ENCODE results near the gene PDGFD. TPM values are rescaled to one million over a fixed set of nuclear protein-coding genes. Genes with fewer than 3 reads are reported as not detected.

The PDGFD gene
- total RNA-seq, result 1 to 10 TPM; 2.4 to 6.4 TPM
- long read RNA-seq, full-length matches to known transcripts, result 6 of 7 reads
- long read RNA-seq, partial matches to known transcripts, result 0 of 7 reads
- long read RNA-seq, other reads (novel, unspliced or antisense), result 1 of 7 reads

DNA sequence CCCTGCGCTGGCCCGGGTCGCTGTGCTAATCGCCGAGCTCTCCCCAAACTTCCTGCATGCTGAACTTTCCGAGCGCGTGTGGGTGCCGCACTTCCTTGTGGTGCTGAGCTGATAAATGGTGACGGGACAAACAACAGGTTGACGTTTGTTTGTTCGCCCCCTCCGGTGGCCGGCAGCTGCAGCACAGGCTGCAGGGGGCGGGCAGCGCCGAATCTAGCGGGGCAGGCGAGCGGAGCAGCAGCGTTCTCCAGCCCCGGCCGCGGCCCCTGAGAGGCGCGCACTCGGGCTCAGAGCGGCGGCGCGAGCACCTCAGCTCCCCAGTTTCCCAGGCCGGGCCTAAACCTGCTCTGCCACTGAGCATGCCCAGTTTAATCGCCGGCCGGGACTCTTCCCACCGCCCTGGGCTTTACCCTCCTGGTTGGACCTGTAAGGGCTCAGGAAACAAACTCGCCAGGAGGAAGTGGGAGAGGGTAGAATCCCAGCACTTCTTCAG, at the start of gene PDGFD:
Gene PDGFD (minus strand): TSS at position 120 of the 493 bp plus-strand sequence.
- intact Hi-C loops (cut with DNase I, micrococcal nuclease), result no loop called here
- DNase-seq, result peak; percentile 36 to 53
- peak; percentile 86 for ATAC-seq

DNA sequence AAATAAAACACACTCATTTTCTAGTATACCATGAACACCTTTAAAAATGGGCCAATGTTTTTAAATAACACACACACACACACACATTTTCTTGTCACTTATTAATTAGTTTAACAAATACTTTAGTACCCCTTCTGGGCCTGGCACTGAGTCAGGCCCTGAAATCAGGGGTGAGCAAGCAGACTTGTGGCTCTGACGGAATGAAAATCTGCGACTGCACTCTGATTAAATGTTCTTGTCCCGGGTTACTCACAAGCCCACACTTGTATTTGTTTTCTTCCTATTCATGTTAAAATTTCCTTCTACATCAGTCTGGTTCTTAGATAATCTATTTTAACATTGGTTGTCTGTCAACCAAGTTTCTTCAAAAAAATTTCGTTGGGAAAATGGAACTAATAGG, 43.0 kb upstream of the PDGFD start:
- DNase-seq (no peak), ATAC-seq (no peak)
- intact Hi-C loops (cut with DNase I, micrococcal nuclease), result no loop called here

DNA sequence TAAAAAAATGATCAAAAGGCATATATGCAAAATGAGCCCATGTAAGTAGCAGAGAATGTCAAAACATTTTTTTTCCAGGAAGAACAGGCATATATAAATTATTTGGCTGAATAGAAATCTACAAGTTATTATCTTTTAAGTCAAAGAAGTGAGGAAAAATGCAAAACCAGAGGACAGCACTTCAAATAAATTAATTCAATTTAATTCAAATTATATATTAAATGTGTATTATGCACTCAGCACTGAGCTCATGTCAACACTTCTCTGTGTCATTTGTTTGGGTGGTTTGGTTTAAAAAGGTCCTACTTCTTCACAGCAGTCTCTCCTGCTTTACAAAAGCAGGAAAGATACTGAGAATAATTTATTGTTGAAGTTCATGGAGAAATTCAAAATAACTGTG, 41.9 kb upstream of the PDGFD start:
- intact Hi-C loops (cut with DNase I, micrococcal nuclease), result no loop called here
- ATAC-seq (no peak), DNase-seq (no peak)

DNA sequence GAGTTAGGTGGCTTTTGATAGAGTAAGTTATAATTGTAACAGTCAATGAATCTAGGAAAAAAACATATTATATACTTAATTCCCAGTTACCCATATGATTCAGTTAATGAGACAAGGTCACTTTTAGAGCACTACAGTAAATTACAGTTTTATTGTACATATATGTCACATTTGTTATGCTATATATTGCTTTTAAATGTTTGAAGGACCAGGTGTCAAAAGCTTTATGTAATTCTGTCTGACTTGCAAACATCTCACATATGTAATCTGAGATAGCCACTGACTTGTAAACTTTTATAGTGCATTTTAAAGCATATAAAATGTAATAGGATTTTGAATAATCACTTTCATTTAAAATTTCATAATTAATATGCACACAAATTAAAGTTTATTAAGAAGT, 36.7 kb upstream of the PDGFD start:
- ATAC-seq (no peak), DNase-seq (no peak)
- intact Hi-C loops (cut with DNase I, micrococcal nuclease), result no loop called here

DNA sequence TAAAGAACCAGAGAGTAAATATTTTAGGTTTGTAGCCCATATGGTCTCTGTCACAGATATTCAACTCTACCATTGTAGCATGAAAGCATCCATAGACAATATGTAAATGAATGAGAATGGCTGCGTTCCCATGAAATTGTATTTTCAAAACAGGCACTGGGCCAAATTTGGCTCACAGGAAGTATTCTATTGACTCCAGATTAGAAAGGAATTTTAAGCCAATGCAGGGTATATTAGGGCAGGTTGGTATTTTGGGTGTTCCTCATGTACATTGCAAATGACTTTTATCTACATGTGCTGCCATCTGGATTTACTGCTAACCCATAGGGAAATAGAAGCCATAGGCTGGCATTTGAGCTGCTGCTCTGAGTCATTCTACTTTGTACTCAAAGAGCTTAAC, 35.1 kb upstream of the PDGFD start:
- DNase-seq, result no peak
- no peak for ATAC-seq

DNA sequence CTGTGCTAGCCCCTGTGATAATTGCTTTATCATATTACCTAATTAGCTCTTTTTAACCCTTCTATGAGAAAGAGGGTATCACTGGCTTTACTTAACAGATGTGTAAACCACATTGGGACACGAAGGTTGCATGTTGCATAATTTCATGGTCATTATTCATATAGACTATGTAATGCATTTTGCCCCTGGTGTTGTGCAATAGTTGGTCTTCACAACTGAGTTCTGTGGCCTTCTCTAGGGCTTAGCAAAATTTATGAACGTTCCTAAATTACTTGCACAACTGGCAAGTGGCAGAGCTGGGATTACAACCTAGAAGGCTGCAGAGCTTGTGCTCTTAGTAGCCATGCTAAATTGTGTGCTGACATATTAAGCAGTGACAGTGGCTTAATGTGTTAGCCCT, 34.6 kb upstream of the PDGFD start:
- DNase-seq (no peak), ATAC-seq (no peak)

More for the DNA sequence above, 35.1 kb upstream of the PDGFD start:
- intact Hi-C loops (cut with DNase I, micrococcal nuclease), result no loop called here

DNA sequence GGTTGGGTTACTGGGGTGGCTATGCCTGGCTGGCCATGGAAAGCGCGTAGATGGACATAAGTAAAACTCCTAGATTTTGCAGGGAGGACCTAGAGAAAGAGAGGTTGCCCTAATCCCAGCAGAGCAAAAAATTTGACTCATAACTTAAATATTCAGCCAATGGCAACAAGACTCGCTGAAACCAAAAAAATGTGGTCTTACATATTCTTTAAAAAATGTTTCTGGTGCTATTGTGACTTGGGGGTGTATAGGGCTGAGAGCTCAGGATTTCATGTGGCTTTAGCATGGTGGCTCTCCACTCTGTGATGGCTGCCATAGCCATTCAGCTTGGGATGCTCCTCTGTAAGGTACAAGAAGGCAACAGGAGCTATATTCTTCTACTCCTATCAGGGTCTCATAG, 27.2 kb upstream of the PDGFD start:
- DNase-seq, result no peak
- no peak for ATAC-seq
- intact Hi-C loops (cut with DNase I, micrococcal nuclease), result no loop called here

More for the DNA sequence above, 34.6 kb upstream of the PDGFD start:
- intact Hi-C loops (cut with DNase I, micrococcal nuclease), result no loop called here

DNA sequence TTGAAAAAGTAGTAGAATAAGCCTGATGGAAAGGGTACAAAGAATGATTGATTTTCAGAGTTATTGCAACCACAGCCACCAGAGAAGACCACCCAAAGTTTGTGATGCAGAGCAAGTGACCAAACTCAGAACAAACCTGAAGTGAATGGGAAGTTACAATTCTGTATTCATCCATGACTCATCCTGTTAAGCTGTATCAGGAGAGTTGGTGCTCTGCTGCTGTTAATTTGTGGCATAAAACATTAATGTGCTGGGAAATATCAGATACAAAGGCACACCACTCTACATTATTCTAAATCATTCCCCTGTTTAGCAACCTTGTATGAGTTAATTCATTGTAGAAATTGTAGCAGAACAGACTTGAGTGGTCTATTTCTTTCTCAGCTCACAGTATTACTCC, 19.6 kb upstream of the PDGFD start:
- DNase-seq, result no peak
- intact Hi-C loops (cut with DNase I, micrococcal nuclease), result no loop called here
- no peak for ATAC-seq

DNA sequence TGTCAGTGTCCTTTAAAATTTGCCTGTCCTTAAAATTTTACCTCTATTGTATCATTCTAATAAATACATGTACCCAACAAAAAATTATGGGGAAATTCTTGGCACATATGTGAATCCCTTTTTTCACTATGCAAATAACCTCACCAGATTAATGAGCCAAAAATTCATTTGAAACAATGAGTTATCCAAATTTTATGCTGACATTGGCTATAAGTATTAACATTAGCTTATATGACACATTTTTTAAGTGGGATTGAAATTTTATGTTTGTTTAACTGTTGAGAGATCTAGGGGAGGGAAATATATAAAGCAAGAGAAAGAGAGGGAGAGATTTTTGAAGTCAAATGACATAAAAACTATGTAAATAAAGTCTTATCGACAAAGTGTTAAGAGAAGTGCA, 11.8 kb upstream of the PDGFD start:
- intact Hi-C loops (cut with DNase I, micrococcal nuclease), result no loop called here
- no peak for DNase-seq
- no peak for ATAC-seq

DNA sequence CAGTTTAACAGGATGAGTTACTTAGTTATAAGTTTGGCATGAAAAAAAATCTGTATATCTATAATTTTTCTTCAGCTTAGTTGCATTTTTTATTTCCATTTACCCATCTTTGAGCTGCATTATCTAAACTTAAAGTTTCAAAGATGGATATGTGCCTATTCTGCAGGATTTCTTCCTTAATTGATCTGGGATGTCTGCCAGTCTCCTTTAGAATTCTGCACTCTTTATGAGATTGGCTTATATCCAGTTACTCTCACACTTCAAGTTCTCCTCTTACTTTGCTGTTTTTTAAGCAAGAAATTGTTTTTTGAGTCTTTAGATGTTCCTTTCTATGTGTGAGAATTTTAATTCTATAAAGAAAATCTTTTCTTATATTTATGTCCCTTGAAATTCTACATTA, 5.1 kb upstream of the PDGFD start:
- ATAC-seq, result no peak
- intact Hi-C loops (cut with DNase I, micrococcal nuclease), result no loop called here

DNA sequence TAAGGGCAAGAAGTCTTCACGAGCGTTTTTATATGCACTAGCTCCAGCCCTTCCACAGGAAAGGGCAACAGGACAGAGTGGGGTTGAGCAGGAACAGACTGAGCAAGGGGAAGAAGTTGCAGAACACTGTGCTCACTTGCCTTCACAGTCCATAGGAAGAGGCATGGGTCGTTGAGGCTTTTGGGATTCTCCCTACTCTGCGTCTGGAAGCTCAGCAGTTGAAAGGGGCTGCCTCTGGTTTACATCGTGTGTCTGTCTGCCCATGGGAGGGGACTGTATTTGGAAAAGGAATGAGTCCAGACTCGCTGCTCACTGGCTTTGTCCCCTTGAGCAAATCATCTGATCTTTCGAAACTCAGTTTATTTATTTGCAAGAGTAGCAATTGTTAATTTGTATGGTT, 1.1 kb upstream of the PDGFD start:
- no peak for DNase-seq
- intact Hi-C loops (cut with DNase I, micrococcal nuclease), result no loop called here
- ATAC-seq, result no peak

More for the DNA sequence above, 5.1 kb upstream of the PDGFD start:
- DNase-seq, result no peak

DNA sequence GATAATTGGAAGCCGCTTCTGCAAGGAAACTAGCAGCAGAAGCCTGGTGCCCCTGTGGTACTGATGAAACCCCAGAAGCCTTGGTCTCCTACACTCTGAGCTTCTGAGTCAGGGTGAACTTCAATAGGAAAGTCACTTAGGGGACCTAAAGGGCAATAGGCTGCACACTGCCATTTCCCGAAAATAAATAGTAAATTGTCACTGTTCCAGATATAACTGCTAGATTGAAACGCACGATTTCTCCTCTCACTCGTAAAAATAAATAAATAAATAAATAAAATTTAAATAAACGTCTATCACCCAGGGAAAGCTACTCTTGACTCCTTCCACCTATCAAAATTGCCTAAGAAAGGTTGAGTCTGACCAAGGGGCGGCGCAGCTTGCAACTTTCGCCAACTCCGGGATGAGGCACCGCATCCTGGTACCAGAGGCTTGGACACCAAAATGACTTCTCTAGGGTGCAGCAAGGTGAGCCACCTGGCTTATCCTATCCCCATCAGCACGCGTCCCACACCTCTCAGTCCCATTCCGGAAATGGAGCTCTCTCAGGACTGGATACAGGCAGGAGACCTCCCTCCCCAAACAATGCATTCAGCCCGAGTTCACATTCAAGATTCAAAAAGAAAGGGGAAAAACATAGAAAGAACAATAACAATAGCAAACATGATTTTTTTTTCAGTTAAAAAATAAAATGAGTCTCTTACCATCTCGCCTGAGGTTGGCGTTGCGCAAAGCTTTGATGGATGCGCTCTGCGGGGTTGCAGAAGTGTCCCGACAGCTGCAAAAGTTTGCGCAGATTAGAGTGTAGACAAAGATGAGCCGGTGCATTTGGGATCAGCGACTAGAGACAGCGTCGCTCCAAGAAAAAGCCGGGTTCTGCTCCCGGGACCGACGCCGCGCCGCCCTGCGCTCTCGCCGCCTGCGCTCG, 583 bp downstream of the PDGFD start:
- intact Hi-C loops (cut with DNase I, micrococcal nuclease), result no loop called here
- ATAC-seq (peak; percentile 40), DNase-seq (peak; percentile 25 to 27)

DNA sequence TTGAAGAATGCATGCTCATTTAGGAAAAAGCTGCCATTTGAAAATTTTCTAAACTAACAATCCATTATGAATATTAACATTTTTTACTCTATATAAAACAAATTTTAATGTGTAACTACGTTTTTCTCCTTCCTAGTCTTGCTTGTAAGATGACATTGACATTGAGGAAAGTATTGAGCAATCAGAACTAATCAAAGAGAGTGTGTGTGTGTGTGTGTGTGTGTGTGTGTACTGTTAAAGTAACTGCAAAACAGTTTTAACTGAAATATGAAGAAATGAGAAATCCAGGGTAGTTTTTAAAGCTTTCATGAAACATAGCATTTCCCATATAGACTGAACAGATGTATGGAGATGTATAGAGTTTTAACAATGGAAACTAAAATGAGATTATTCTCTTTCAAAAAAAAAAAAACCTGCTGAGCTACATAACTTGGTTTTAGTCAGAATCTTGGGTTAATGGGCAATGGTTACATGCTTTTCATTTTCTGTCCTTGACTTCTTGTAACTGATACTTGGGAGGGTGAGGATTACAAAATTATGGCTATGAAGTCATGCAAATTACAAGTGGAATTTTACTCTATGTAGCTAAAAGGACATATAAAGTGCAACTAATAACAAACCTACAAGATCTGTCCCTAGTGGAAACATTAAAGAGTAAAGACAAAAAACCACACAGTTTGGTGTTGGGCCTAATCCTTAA, 2.0 kb downstream of the PDGFD start:
- intact Hi-C loops (cut with DNase I, micrococcal nuclease), result no loop called here
- no peak for ATAC-seq
- no peak for DNase-seq

DNA sequence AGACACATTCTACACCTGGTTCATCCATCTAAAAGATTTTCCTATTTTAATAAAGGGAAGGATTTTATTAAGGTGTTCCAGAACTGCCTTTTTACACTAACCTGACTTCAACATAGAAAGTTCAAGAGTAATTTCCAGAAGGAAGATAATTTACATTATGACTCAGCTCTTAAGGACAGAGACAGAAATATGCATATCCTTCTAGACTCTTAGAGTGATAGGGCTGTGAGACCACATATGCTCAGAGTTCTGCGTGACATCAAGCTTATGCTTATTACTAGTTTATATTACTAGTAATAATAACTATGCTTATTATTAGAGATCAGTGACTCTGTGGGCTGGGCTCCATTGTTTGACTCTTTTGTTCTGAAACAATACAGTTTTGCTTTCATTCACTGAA, 4.6 kb downstream of the PDGFD start:
- intact Hi-C loops (cut with DNase I, micrococcal nuclease), result no loop called here
- no peak for DNase-seq
- ATAC-seq, result no peak

DNA sequence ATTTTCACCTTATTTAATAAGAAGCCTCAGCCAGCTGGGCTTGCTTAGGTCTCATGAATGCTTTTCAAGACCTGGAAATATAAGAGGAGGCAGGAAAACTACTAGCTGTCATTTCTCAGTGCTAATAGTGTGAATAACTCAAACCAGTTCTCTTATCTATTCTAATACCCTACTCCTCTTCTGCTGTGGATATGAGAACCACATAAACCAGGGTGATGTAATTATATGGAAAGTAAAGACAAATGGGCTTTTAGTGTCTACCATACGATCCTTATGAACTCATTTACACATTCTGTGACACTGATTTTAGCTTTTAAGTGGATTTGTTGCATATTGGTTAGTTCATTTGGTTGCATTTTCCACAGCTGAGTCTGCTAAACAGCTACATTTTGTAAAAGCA, 8.6 kb downstream of the PDGFD start:
- intact Hi-C loops (cut with DNase I, micrococcal nuclease), result no loop called here
- ATAC-seq (no peak), DNase-seq (no peak)

DNA sequence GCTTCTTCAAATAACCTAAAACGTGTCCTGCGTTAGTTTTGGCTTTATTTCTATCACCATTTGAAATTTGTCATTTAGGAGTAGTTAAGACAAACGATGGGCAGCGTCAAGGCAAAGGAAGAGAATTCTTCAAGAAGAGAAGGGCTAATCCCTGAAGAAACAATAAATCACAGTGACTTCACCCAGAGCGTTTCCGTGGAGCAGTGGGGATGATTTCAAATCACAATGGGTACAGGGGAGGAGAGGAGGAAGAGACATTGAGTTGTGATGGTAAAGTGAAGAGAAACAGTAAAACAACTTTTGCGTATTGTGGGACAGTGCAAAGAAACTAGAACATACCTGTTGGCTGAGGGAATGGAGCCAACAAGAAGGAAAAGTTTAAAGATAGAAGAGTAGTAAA, 9.7 kb downstream of the PDGFD start:
- no peak for DNase-seq
- ATAC-seq, result no peak
- intact Hi-C loops (cut with DNase I, micrococcal nuclease), result no loop called here

DNA sequence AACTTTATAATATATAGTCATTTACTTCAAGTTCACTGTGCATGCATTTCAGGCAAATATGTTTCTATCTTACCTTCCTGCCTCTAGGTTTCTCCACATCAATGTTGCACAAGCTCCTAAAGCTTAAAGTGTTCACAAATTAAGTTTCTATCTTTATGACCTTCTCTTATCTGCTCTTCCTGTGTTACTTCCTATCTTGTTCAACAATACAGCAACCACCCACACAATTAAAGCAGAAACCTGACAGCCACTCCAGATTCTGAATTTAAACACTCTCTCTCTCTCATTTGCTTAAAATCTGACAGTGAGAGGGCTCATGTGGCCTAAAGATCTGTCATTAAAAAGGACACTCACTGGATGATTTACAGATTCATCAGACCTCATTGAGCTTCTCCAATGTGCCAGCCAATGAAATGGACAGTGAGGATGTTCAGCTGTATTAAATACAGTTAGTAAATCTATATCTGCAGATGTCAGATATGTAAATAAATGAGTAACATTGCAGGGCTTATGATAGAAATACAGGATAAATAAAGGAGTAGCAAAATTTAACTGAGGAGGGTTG, 10.9 kb downstream of the PDGFD start:
- intact Hi-C loops (cut with DNase I, micrococcal nuclease), result no loop called here
- DNase-seq (no peak), ATAC-seq (no peak)

DNA sequence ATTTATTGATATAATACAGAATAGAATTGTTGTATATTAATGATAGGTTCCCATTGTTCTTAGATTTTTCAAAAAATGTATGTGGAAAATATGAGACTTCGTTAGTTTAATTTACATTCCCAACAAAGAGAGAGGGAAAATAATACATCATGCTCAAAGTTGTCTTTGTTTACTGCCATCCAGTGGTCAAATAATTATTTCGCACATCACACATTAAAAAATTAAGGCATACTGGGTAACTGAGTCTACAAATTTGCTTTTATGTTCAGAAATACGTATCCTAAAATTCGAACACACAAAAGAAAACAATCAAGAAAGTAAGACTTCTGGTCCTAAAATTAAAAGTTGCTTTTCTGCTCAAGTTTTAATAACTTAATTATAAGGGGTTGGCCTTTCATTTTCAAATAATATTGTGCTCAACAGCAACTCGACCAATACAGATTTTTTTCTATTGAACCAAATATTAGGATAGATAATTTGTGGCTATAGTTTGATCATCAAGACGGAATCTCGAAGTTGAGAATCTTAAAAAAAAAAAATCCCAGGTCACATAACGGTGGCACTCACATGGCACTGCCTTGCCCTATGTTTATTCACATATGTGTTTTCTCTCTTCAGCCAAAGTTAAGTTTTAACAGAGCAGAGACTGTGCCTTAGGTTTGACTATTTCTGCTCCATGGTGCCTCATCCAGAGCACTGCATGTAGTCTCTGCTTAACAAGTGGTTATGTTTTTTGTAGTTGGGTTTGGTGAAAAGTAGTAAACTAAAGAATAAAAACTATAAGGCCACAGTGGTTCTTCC, 12.3 kb downstream of the PDGFD start:
- DNase-seq (no peak), ATAC-seq (no peak)
- intact Hi-C loops (cut with DNase I, micrococcal nuclease), result no loop called here

DNA sequence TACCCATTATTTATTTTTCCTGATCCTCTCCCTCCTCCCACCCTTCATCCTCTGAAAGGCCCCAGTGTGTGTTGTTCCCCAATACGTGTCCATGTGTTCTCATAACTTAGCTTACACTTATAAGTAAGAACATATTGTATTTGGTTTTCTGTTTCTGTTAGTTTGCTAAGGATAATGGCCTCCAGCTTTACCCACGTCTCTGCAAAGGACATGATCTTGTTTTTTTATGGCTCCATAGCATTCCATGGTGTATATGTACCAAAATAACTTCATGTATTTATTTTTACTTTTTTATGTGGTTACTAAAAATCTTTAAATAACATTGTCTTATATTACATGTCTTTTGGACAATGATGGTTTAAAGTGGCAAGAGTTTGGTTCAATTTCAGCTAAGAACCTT, 15.2 kb downstream of the PDGFD start:
- DNase-seq, result no peak
- intact Hi-C loops (cut with DNase I, micrococcal nuclease), result no loop called here
- ATAC-seq, result no peak

Data from left colon (tissue), 2 donors.